MM.1S (cell line): ENCODE results near the gene PIP4K2A.

Experiments
- DNase-seq: peaks from one replicate; pipeline ENCODE4 v3.0.0-alpha.2; 2015
- H2AFZ ChIP-seq: fragments of 300-600 bp; sonication (generic); 2 replicates; pipeline ENCODE4 v1.6.0; 2016; ENCODE audit warnings: antibody characterized with exemption, low read length
- H3F3A ChIP-seq: fragments of 300-600 bp; sonication (generic); 2 replicates; pipeline ENCODE4 v1.6.1; 2016; ENCODE audit warnings: mild to moderate bottlenecking, antibody characterized with exemption, low read length, moderate library complexity, mixed read lengths; ENCODE audit not compliant: insufficient read depth
- H3K27ac ChIP-seq: fragments of 300-600 bp; sonication (generic); 2 replicates; pipeline ENCODE4 v1.5.1; 2016; ENCODE audit warnings: mild to moderate bottlenecking, low read length
- H3K27me3 ChIP-seq: fragments of 300-600 bp; sonication (generic); replicated peaks from 2 replicates; pipeline ENCODE4 v1.6.0; 2016; ENCODE audit warnings: low read length; ENCODE audit not compliant: insufficient read depth
- H3K36me3 ChIP-seq: fragments of 300-600 bp; sonication (generic); replicated peaks from 2 replicates; pipeline ENCODE4 v1.6.1; 2016; ENCODE audit warnings: mild to moderate bottlenecking, low read length, mixed read lengths; ENCODE audit not compliant: insufficient read depth
- H3K4me1 ChIP-seq: fragments of 300-600 bp; sonication (generic); 2 replicates; pipeline ENCODE4 v1.6.1; 2016; ENCODE audit warnings: low read length, mixed read lengths
- H3K4me2 ChIP-seq: fragments of 300-600 bp; sonication (generic); 2 replicates; pipeline ENCODE4 v1.6.0; 2016; ENCODE audit warnings: low read depth, low read length
- H3K4me3 ChIP-seq: fragments of 300-600 bp; sonication (generic); 2 replicates; pipeline ENCODE4 v1.5.1; 2016; ENCODE audit warnings: low read length, mixed read lengths
- H3K79me2 ChIP-seq: fragments of 300-600 bp; sonication (generic); 2 replicates; pipeline ENCODE4 v1.6.1; 2016; ENCODE audit warnings: mixed run types, low read length, mixed read lengths
- H3K9ac ChIP-seq: fragments of 300-600 bp; sonication (generic); 2 replicates; pipeline ENCODE4 v1.6.1; 2016; ENCODE audit warnings: low read length, mixed read lengths
- H3K9me2 ChIP-seq: fragments of 300-600 bp; sonication (generic); replicated peaks from 2 replicates; pipeline ENCODE4 v1.6.1; 2016; ENCODE audit warnings: mild to moderate bottlenecking, low read length, mixed read lengths; ENCODE audit not compliant: insufficient read depth
- H3K9me3 ChIP-seq: fragments of 300-600 bp; sonication (generic); replicated peaks from 2 replicates; pipeline ENCODE4 v1.6.1; 2016; ENCODE audit warnings: mild to moderate bottlenecking, low read length, mixed read lengths; ENCODE audit not compliant: insufficient read depth
- H4K20me1 ChIP-seq: fragments of 300-600 bp; sonication (generic); 2 replicates; pipeline ENCODE4 v1.6.1; 2016; ENCODE audit warnings: mild to moderate bottlenecking, low read length, moderate library complexity, mixed read lengths; ENCODE audit not compliant: insufficient read depth
- EZH2 ChIP-seq: fragments of 300-600 bp; sonication (generic); optimal IDR thresholded peaks from 2 replicates; pipeline ENCODE3; 2017; ENCODE audit warnings: low read depth, mild to moderate bottlenecking, antibody characterized with exemption, low read length, mixed read lengths
- EZH2phosphoT487 ChIP-seq: fragments of 300-600 bp; sonication (generic); IDR thresholded peaks from 2 replicates; pipeline ENCODE4 v1.6.1; 2018; ENCODE audit warnings: antibody characterized with exemption, low read length
- TF ChIP-seq, protein P1 (sequence below): fragments of 300-600 bp; sonication (generic); IDR thresholded peaks from 2 replicates; pipeline ENCODE4 v1.5.1; 2016; ENCODE audit warnings: antibody characterized with exemption, low read length, mixed read lengths

The PIP4K2A gene

DNA sequence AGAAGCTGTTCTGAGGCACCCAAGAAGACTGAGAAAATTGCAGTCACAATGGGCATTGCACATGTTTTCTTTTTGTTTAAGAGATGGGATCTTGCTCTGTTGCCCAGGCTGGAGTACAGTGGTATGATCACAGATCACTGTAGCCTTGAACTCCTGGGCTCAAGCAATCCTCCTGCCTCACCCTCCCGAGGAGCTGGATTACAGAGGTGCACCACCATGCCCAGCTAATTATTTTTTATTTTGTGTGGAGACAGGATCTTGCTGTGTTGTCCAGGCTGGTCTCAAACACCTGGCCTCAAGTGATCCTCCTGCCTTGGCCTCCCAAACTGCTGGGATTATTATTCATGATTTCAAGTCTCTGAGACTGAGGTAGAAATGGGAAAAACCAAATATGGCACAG is 168.7 kb downstream of the PIP4K2A start:
- Histone ChIP-seq H4K20me1 (no peaks in the 10 kb centered on the region), H3K4me2 (no peak overlapping the region), H3K79me2 (no peaks in the 10 kb centered on the region), H3K27ac (no peak overlapping the region), H3K9me2 (no peaks in the 10 kb centered on the region), H3K27me3 (no peaks in the 10 kb centered on the region), H3K9me3 (no peaks in the 10 kb centered on the region), H3K4me3 (no peak overlapping the region), H3K36me3 (no peaks in the 10 kb centered on the region; the same call in 1 of the 2 replicates), H3F3A (no peaks in the 10 kb centered on the region), H2AFZ (no peak overlapping the region), H3K4me1 (no peaks in the 10 kb centered on the region), H3K9ac (no peak overlapping the region)
- TF ChIP-seq EZH2phosphoT487 = no peak
- no peak for TF ChIP-seq EZH2
- TF ChIP-seq, protein P1, sequence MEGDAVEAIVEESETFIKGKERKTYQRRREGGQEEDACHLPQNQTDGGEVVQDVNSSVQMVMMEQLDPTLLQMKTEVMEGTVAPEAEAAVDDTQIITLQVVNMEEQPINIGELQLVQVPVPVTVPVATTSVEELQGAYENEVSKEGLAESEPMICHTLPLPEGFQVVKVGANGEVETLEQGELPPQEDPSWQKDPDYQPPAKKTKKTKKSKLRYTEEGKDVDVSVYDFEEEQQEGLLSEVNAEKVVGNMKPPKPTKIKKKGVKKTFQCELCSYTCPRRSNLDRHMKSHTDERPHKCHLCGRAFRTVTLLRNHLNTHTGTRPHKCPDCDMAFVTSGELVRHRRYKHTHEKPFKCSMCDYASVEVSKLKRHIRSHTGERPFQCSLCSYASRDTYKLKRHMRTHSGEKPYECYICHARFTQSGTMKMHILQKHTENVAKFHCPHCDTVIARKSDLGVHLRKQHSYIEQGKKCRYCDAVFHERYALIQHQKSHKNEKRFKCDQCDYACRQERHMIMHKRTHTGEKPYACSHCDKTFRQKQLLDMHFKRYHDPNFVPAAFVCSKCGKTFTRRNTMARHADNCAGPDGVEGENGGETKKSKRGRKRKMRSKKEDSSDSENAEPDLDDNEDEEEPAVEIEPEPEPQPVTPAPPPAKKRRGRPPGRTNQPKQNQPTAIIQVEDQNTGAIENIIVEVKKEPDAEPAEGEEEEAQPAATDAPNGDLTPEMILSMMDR = no peak
- no peak for DNase-seq

DNA sequence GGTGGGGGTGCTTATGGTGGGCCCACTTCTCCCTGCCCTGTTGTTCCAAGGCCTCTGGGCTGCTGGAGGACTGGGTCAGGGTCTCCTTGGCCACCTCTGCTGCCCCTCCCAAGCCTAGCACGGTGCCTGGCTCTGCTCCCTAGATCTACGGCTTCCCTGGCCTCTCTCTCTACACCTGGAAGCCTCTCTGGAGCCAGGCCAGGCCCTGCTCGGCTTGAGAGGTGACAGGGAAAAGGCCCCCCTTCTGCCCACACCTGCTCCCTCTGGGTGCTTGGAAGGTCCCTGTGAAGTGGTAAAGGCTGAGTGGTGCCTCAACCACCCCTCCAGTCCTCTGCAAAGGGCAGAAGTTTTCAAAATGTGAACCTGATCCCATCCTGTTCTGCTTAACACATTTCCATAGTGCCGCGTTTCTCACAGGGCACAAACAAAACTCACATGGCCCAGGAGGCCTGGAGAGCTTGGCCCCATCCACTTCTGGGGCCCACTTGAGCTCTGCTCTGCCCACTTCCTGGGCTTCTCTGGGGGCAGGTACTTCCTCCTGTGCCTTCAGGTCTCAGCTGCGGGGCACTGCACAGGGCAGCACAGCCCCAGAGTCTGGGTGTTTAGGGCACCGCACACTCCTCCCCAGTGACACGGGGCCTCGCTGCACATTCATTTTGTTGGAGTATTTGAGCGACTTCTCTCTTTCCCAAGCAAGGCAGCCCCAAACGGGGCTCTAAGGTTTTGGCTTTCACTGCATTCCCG is 169.9 kb downstream of the PIP4K2A start:
- DNase-seq = no peak
- Histone ChIP-seq H3K9me2 (no peaks in the 10 kb centered on the region), H3K79me2 (no peaks in the 10 kb centered on the region), H3F3A (no peaks in the 10 kb centered on the region), H3K9me3 (no peaks in the 10 kb centered on the region), H2AFZ (no peak overlapping the region), H3K4me1 (no peaks in the 10 kb centered on the region), H3K4me3 (no peak overlapping the region), H3K36me3 (no peaks in the 10 kb centered on the region), H3K27ac (no peak overlapping the region), H4K20me1 (no peaks in the 10 kb centered on the region), H3K9ac (no peak overlapping the region), H3K4me2 (no peak overlapping the region), H3K27me3 (no peaks in the 10 kb centered on the region)
- TF ChIP-seq, protein P1 = no peak
- TF ChIP-seq EZH2phosphoT487 (no peak), EZH2 (no peak)

DNA sequence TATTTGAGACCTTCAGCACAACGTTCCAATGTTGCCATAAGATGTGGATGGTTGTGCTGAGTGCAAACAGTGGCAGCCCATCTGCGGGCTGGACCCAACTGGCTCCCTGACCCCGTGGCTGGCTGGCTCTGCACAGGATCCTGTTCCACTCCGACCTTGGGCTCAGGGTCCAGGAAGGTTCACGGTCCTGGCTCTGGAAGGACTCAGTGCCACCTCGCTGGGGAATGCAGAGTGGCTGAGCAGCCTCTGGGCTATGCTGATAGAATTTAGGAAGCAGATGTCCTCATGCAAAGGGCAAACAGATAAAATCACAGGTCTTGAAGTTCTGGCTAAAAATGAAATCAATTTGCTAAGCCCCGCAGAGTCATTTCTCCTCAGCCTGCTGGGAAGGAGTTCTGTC is 171.6 kb downstream of the PIP4K2A start:
- Histone ChIP-seq H3K27me3 (no peaks in the 10 kb centered on the region), H3K9me2 (no peaks in the 10 kb centered on the region), H3K27ac (no peak overlapping the region), H3K4me1 (no peaks in the 10 kb centered on the region), H3K9me3 (no peaks in the 10 kb centered on the region), H3K9ac (no peak overlapping the region), H3K4me2 (no peak overlapping the region), H3F3A (no peaks in the 10 kb centered on the region), H4K20me1 (no peaks in the 10 kb centered on the region), H3K79me2 (no peaks in the 10 kb centered on the region), H3K4me3 (no peak overlapping the region), H2AFZ (no peak overlapping the region), H3K36me3 (no peaks in the 10 kb centered on the region)
- TF ChIP-seq EZH2 (no peak), EZH2phosphoT487 (no peak)
- TF ChIP-seq, protein P1 = no peak
- no peak for DNase-seq
